GM19324 (cell line): ENCODE measurements around the gene COL1A2.

Experiments
- ATAC-seq: cut with Tn5 transposase; IDR thresholded peaks from one replicate; pipeline ENCODE4 v1.9.1; 2021; ENCODE audit warnings: mild to moderate bottlenecking, moderate library complexity; ENCODE audit not compliant: unreplicated experiment, low FRiP score

The COL1A2 gene

GRCh38 chr7:94382132-94382531 is 12.6 kb upstream of the COL1A2 start:
- no peak for ATAC-seq

GRCh38 chr7:94382746-94383145 is 11.9 kb upstream of the COL1A2 start:
- ATAC-seq, result no peak

GRCh38 chr7:94384315-94384714 is 10.4 kb upstream of the COL1A2 start:
- no peak for ATAC-seq

- ATAC-seq, result no peak
These were observed 8.3 kb upstream of the COL1A2 start for GRCh38 chr7:94386416-94386815.

GRCh38 chr7:94388540-94388939 is 6.2 kb upstream of the COL1A2 start:
- no peak for ATAC-seq

GRCh38 chr7:94389381-94389780 is 5.3 kb upstream of the COL1A2 start:
- ATAC-seq, result no peak

- ATAC-seq, result no peak
These were observed 2.8 kb upstream of the COL1A2 start for GRCh38 chr7:94391726-94392392.

GRCh38 chr7:94392393-94392786 is 2.3 kb upstream of the COL1A2 start:
- no peak for ATAC-seq

- no peak for ATAC-seq
These were observed 1.2 kb upstream of the COL1A2 start for GRCh38 chr7:94393246-94394108.

GRCh38 chr7:94394109-94394436 is 622 bp upstream of the COL1A2 start:
- no peak for ATAC-seq

GRCh38 chr7:94395141-94396036 is 694 bp downstream of the COL1A2 start:
- ATAC-seq, result peak; percentile 79

GRCh38 chr7:94396037-94396431 is 1.3 kb downstream of the COL1A2 start:
- no peak for ATAC-seq

- no peak for ATAC-seq
These were observed 1.9 kb downstream of the COL1A2 start for GRCh38 chr7:94396596-94396995.

GRCh38 chr7:94397722-94398121 is 3.0 kb downstream of the COL1A2 start:
- ATAC-seq, result no peak

- no peak for ATAC-seq
These were observed 4.1 kb downstream of the COL1A2 start for GRCh38 chr7:94398841-94399240.

GRCh38 chr7:94400022-94400421 is 5.3 kb downstream of the COL1A2 start:
- no peak for ATAC-seq

- ATAC-seq, result no peak
These were observed 6.1 kb downstream of the COL1A2 start for GRCh38 chr7:94400643-94401427.

GRCh38 chr7:94401428-94401814 is 6.7 kb downstream of the COL1A2 start:
- no peak for ATAC-seq

GRCh38 chr7:94403546-94403945 is 8.9 kb downstream of the COL1A2 start:
- ATAC-seq, result no peak

GRCh38 chr7:94405506-94405905 is 10.8 kb downstream of the COL1A2 start:
- no peak for ATAC-seq
